Measurements from ENCODE around the gene GSKIP. TPM values are rescaled to one million over a fixed set of nuclear protein-coding genes. Genes with fewer than 3 reads are reported as not detected.

GSKIP gene
- polyA plus RNA-seq, 4 donors, result 38.1 to 215 (median 102) TPM

DNA sequence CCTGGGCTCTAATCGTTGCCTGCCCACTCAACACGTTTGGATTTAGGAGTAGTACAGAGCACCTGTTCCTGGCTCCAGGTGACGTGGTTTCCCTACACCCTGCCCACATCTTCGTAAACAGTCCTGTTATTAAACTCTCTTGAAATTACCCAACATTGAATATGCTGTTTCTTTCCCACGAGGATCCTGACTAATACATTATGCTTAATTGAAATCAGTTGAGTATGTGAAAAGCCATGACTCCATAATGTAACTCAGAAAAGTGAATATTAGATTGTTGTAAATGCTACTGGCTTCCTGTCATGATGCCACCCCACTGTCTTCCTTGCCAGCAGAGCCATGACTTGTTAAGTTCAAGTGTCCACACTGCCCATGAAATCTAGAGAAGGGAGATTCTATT is 50.2 kb downstream of the GSKIP start:
- FAIRE-seq, result no peak
- Histone ChIP-seq H3K27me3 (ENCODE audit: control insufficient read depth in 3 of 3, insufficient read depth in 3 of 3, low read length in 3 of 3) (no peaks in the 10 kb centered on the region), H3K4me3 (ENCODE audit: low read depth in 1 of 3, low read length in 3 of 3) (no peak overlapping the region), H3K27ac (ENCODE audit: low read depth in 1 of 3, low read length in 2 of 3) (no peak overlapping the region), H3K36me3 (ENCODE audit: control insufficient read depth in 3 of 3, insufficient read depth in 2 of 3, low read depth in 1 of 3, low read length in 3 of 3) (no peaks in the 10 kb centered on the region), H3K4me1 (ENCODE audit: control insufficient read depth in 3 of 3, insufficient read depth in 2 of 3, low read depth in 1 of 3, low read length in 2 of 3) (no peaks in the 10 kb centered on the region), H3K9me3 (ENCODE audit: control insufficient read depth in 2 of 2, insufficient read depth in 1 of 2, low read depth in 1 of 2, low read length in 1 of 2) (no peaks in the 10 kb centered on the region)
- DNase-seq, result no peak
- 80 to 86% (median 82%) methylated on average over 5 of the region's 5 CpGs for WGBS, 3 donors

DNA sequence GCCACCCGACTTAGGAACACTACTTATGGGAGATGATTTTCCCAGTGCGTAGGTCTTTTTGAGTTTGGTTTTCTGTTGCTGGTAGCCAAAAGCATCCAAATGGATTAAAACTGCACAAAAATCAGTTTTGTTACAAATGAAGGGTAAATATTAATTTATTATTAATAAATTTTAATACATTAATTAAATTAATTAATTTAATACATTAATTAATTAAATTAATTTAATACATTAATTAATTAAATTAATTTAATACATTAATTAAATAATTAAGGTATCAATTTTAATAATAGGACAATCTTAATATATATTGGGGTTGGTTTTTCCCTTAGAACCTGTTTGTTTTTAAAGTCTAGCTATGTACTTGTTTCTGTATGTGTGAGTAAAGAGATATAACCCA is 52.2 kb downstream of the GSKIP start:
- no peak for DNase-seq
- Histone ChIP-seq H3K27me3 (ENCODE audit: control insufficient read depth in 3 of 3, insufficient read depth in 3 of 3, low read length in 3 of 3) (no peaks in the 10 kb centered on the region), H3K36me3 (ENCODE audit: control insufficient read depth in 3 of 3, insufficient read depth in 2 of 3, low read depth in 1 of 3, low read length in 3 of 3) (no peaks in the 10 kb centered on the region), H3K27ac (ENCODE audit: low read depth in 1 of 3, low read length in 2 of 3) (no peak overlapping the region), H3K4me1 (ENCODE audit: control insufficient read depth in 3 of 3, insufficient read depth in 2 of 3, low read depth in 1 of 3, low read length in 2 of 3) (no peaks in the 10 kb centered on the region), H3K9me3 (ENCODE audit: control insufficient read depth in 2 of 2, insufficient read depth in 1 of 2, low read depth in 1 of 2, low read length in 1 of 2) (no peaks in the 10 kb centered on the region), H3K4me3 (ENCODE audit: low read depth in 1 of 3, low read length in 3 of 3) (no peak overlapping the region)
- peak; percentile 71 for FAIRE-seq
- 95 to 100% (median 97%) methylated on average over 2 of the region's 2 CpGs for WGBS, 3 donors

DNA sequence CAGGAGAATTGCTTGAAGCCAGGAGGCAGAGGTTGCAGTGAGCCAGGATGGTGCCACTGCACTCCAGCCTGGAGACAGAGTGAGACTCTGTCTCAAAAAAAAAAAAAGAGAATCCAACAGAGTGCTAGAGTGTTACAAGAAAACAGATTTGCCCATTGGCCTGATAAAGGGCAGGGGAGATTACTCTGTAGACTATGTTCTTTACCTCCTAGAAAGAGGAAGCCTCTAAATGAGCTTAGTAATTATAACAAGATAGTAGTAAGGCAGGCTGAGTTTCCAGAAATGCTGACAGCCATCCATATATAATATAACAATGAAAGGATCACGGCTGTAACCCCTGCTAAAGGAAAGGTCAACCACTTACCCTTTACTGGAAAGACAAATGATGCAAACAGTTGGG is 53.0 kb downstream of the GSKIP start:
- 54 to 85% (median 80%) methylated on average over 1 of the region's 1 CpG for WGBS, 3 donors
- H3K9me3 ChIP-seq (ENCODE audit: control insufficient read depth in 2 of 2, insufficient read depth in 1 of 2, low read depth in 1 of 2, low read length in 1 of 2), result no peaks in the 10 kb centered on the region
- no peaks in the 10 kb centered on the region for H3K27me3 ChIP-seq (ENCODE audit: control insufficient read depth in 3 of 3, insufficient read depth in 3 of 3, low read length in 3 of 3)
- FAIRE-seq (no peak), DNase-seq (peak in 1 of 2 donors; percentile 19)
- H3K4me1 ChIP-seq (ENCODE audit: control insufficient read depth in 3 of 3, insufficient read depth in 2 of 3, low read depth in 1 of 3, low read length in 2 of 3), result no peaks in the 10 kb centered on the region
- H3K27ac ChIP-seq (ENCODE audit: low read depth in 1 of 3, low read length in 2 of 3), result no peak overlapping the region
- no peak overlapping the region for H3K4me3 ChIP-seq (ENCODE audit: low read depth in 1 of 3, low read length in 3 of 3)
- no peaks in the 10 kb centered on the region for H3K36me3 ChIP-seq (ENCODE audit: control insufficient read depth in 3 of 3, insufficient read depth in 2 of 3, low read depth in 1 of 3, low read length in 3 of 3)

DNA sequence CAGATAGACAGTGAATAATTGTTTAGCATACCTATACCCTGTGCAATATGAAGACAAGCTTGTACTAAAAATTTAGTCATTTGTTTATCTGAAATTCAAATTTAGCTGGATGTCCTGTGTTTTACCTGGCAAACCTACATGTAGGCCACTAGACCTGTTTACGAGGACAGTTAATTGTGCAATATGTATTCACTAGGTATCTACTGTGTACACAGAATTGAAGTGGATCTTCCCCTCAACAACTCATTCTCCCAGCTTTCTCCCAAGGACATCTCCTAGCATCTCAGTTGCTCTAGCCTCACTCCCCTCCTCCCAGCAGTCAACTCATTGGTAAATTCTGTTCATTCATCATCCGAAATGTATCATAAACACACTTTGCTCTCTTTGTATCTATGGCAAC is 53.9 kb downstream of the GSKIP start:
- no peaks in the 10 kb centered on the region for H3K27me3 ChIP-seq (ENCODE audit: control insufficient read depth in 3 of 3, insufficient read depth in 3 of 3, low read length in 3 of 3)
- DNase-seq (no peak), FAIRE-seq (no peak)
- H3K4me1 ChIP-seq (ENCODE audit: control insufficient read depth in 3 of 3, insufficient read depth in 2 of 3, low read depth in 1 of 3, low read length in 2 of 3), result no peaks in the 10 kb centered on the region
- H3K36me3 ChIP-seq (ENCODE audit: control insufficient read depth in 3 of 3, insufficient read depth in 2 of 3, low read depth in 1 of 3, low read length in 3 of 3), result no peaks in the 10 kb centered on the region
- H3K27ac ChIP-seq (ENCODE audit: low read depth in 1 of 3, low read length in 2 of 3), result no peak overlapping the region
- 86 to 98% (median 91%) methylated on average over 2 of the region's 2 CpGs for WGBS, 3 donors
- H3K9me3 ChIP-seq (ENCODE audit: control insufficient read depth in 2 of 2, insufficient read depth in 1 of 2, low read depth in 1 of 2, low read length in 1 of 2), result no peaks in the 10 kb centered on the region
- H3K4me3 ChIP-seq (ENCODE audit: low read depth in 1 of 3, low read length in 3 of 3), result no peak overlapping the region

DNA sequence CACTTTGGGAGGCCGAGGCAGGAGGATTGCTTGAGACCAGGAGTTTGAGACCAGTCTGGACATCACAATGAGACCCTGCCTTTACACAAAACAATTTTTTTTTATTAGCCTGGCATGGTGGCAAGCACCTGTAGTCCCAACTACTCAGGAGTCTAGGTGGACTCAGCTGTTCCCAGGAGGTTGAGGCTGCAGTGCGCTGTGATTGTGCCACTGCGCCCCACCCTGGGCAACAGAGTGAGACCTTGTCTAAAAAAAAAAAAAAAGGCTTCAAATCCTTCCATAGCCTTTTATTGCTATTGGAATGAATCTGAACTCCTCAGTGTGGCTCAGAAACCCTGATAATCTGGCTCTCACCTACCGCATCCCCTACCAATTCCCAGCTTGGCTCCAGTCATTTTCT is 54.7 kb downstream of the GSKIP start:
- H3K4me1 ChIP-seq (ENCODE audit: control insufficient read depth in 3 of 3, insufficient read depth in 2 of 3, low read depth in 1 of 3, low read length in 2 of 3), result peaks cover 0 to under 1% (median 0%) of the 10 kb centered on the region in 3 donors
- FAIRE-seq, result no peak
- H3K9me3 ChIP-seq (ENCODE audit: control insufficient read depth in 2 of 2, insufficient read depth in 1 of 2, low read depth in 1 of 2, low read length in 1 of 2), result no peaks in the 10 kb centered on the region
- H3K4me3 ChIP-seq (ENCODE audit: low read depth in 1 of 3, low read length in 3 of 3), result no peak overlapping the region
- no peaks in the 10 kb centered on the region for H3K36me3 ChIP-seq (ENCODE audit: control insufficient read depth in 3 of 3, insufficient read depth in 2 of 3, low read depth in 1 of 3, low read length in 3 of 3)
- H3K27ac ChIP-seq (ENCODE audit: low read depth in 1 of 3, low read length in 2 of 3), result no peak overlapping the region
- 72 to 90% (median 89%) methylated on average over 4 of the region's 4 CpGs for WGBS, 3 donors
- no peak for DNase-seq
- no peaks in the 10 kb centered on the region for H3K27me3 ChIP-seq (ENCODE audit: control insufficient read depth in 3 of 3, insufficient read depth in 3 of 3, low read length in 3 of 3)

DNA sequence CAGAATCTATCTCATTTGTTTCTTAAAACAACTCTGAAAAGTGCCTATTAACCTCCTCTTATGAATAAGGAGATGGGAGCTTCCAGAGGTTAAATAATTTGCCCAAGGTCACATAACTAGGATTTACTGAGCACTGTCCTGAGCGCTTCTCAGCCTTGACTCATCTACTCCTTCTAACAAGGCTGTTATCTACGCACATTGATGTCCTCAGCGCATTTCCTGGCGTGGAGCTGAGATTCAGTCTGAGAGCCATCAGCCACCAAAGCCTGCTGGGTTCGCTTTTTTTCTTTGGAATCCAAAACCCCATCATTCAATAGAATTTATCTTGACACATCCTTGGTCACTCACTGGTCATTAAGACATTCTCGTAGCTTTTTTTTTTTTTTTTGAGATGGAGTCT is 57.9 kb downstream of the GSKIP start:
- DNase-seq, result no peak
- WGBS, 3 donors, result 91 to 96% (median 92%) methylated on average over 6 of the region's 6 CpGs

DNA sequence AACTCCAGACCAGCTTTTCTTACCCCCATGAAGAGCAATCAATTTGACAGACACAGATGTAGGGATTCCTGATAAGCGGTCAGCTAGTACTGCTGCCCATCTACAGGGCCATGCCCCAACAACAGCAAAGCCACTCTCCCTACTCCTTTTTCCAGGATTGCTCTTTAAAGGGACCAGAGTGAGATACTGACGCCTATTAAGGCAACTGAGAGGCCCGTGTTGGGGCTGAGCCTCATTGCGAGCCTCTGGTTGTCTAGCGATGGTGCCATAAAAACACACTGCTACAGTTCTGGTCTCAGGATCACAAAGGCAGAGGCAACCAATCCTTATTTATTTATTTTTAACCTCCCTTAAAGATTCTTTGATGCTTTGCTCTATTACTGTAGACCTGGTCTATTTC is 59.7 kb downstream of the GSKIP start:
- Histone ChIP-seq H3K4me3 (ENCODE audit: low read depth in 1 of 3, low read length in 3 of 3) (no peak overlapping the region), H3K27ac (ENCODE audit: low read depth in 1 of 3, low read length in 2 of 3) (no peak overlapping the region), H3K4me1 (ENCODE audit: control insufficient read depth in 3 of 3, insufficient read depth in 2 of 3, low read depth in 1 of 3, low read length in 2 of 3) (peaks cover 0 to 8% (median 0%) of the 10 kb centered on the region in 3 donors), H3K27me3 (ENCODE audit: control insufficient read depth in 3 of 3, insufficient read depth in 3 of 3, low read length in 3 of 3) (no peaks in the 10 kb centered on the region), H3K36me3 (ENCODE audit: control insufficient read depth in 3 of 3, insufficient read depth in 2 of 3, low read depth in 1 of 3, low read length in 3 of 3) (no peaks in the 10 kb centered on the region), H3K9me3 (ENCODE audit: control insufficient read depth in 2 of 2, insufficient read depth in 1 of 2, low read depth in 1 of 2, low read length in 1 of 2) (no peaks in the 10 kb centered on the region)
- FAIRE-seq, result no peak
- 50 to 76% (median 59%) methylated on average over 5 of the region's 5 CpGs for WGBS, 3 donors
- DNase-seq, result peak in 1 of 2 donors; percentile 76

More for the DNA sequence above, 57.9 kb downstream of the GSKIP start:
- no peaks in the 10 kb centered on the region for H3K36me3 ChIP-seq (ENCODE audit: control insufficient read depth in 3 of 3, insufficient read depth in 2 of 3, low read depth in 1 of 3, low read length in 3 of 3)
- no peaks in the 10 kb centered on the region for H3K27me3 ChIP-seq (ENCODE audit: control insufficient read depth in 3 of 3, insufficient read depth in 3 of 3, low read length in 3 of 3)
- FAIRE-seq, result no peak
- H3K4me1 ChIP-seq (ENCODE audit: control insufficient read depth in 3 of 3, insufficient read depth in 2 of 3, low read depth in 1 of 3, low read length in 2 of 3), result peaks cover 0 to 8% (median 0%) of the 10 kb centered on the region in 3 donors
- no peak overlapping the region for H3K4me3 ChIP-seq (ENCODE audit: low read depth in 1 of 3, low read length in 3 of 3)
- no peaks in the 10 kb centered on the region for H3K9me3 ChIP-seq (ENCODE audit: control insufficient read depth in 2 of 2, insufficient read depth in 1 of 2, low read depth in 1 of 2, low read length in 1 of 2)
- H3K27ac ChIP-seq (ENCODE audit: low read depth in 1 of 3, low read length in 2 of 3), result no peak overlapping the region

DNA sequence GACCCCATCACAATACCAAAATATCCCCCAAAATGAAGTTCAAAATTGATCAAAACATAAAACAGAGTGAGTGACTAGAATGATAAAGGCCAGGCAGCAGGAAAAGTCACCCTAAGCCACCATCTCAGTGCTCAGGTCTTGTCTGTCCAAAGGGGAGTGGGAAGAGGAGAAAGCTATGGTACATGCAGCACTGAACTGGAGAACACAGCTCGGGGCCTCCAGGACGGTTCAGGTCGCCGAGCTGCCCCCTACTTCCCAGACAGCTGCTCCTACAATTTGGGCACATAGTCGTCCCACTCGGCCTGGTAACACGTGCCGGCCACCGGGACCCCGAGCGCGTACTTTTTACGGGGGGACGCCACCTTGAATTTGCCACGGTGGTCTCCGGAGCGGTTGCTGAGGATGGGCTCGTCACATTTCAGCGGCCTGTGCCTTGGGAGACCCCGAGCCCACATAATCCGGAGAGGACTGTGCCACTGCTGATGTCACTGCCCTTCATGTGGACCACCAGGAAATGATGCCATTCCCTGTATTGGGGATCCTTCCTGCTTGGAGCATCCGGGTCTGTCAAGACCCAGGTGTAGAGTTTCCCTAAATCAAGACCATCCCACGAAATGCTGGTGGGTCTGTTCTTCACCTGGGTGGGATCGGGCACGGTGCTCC is 60.3 kb downstream of the GSKIP start:
- H3K9me3 ChIP-seq (ENCODE audit: control insufficient read depth in 2 of 2, insufficient read depth in 1 of 2, low read depth in 1 of 2, low read length in 1 of 2), result no peaks in the 10 kb centered on the region
- H3K36me3 ChIP-seq (ENCODE audit: control insufficient read depth in 3 of 3, insufficient read depth in 2 of 3, low read depth in 1 of 3, low read length in 3 of 3), result no peaks in the 10 kb centered on the region
- 55 to 63% (median 62%) methylated on average over 25 of the region's 25 CpGs for WGBS, 3 donors
- H3K4me3 ChIP-seq (ENCODE audit: low read depth in 1 of 3, low read length in 3 of 3), result peak overlapping the region in 2 of 3 donors; percentile 21 to 42
- peaks cover 0 to 8% (median 0%) of the 10 kb centered on the region in 3 donors for H3K4me1 ChIP-seq (ENCODE audit: control insufficient read depth in 3 of 3, insufficient read depth in 2 of 3, low read depth in 1 of 3, low read length in 2 of 3)
- FAIRE-seq (no peak), DNase-seq (no peak)
- no peak overlapping the region for H3K27ac ChIP-seq (ENCODE audit: low read depth in 1 of 3, low read length in 2 of 3)
- H3K27me3 ChIP-seq (ENCODE audit: control insufficient read depth in 3 of 3, insufficient read depth in 3 of 3, low read length in 3 of 3), result no peaks in the 10 kb centered on the region
